ENCODE measurements around the gene LIX1L. TPM values are rescaled to one million over a fixed set of nuclear protein-coding genes. Genes with fewer than 3 reads are reported as not detected.

The LIX1L gene
- total and polyA plus RNA-seq, 2 of the 4 experiments (the other 2 are of a cell fraction), result 14.7 to 28.8 TPM

- Histone ChIP-seq H3K27ac (ENCODE audit: insufficient read depth, low read length) (peak overlapping the region; percentile 85), H4K20me1 (ENCODE audit: insufficient read depth, low read length) (no peaks in the 10 kb centered on the region), H2BK120ac (ENCODE audit: low read depth, low read length) (no peak overlapping the region; the same call in 1 of the 2 replicates), H4K5ac (ENCODE audit: low read depth, low read length) (0 out of 2 replicates have a peak overlapping the region, but pooled peaks have one; percentile 30), H3K4ac (ENCODE audit: low read depth, low read length) (peak overlapping the region; percentile 42), H3K4me1 (ENCODE audit: control insufficient read depth, insufficient read depth, low read length) (peaks cover 8% of the 10 kb centered on the region), H4K8ac (ENCODE audit: low read depth in 2 of 2, low read length in 2 of 2) (peak overlapping the region; percentile 80 to 99; a peak in 2 of 4 replicates), H3K9me1 (ENCODE audit: insufficient read depth, low read length) (peaks cover 6% of the 10 kb centered on the region), H3K9me3 (ENCODE audit: control insufficient read depth, insufficient read depth, low read length) (no peaks in the 10 kb centered on the region), H2BK15ac (ENCODE audit: low read depth, low read length) (no peak overlapping the region; the same call in 2 of the 3 replicates), H3K4me3 (ENCODE audit: insufficient read depth, low read depth, low read length) (peak overlapping the region; percentile 96), H3K4me2 (ENCODE audit: low read depth, low read length) (peak overlapping the region; percentile 92), H2AK5ac (ENCODE audit: low read depth, low read length) (0 out of 2 replicates have a peak overlapping the region, but pooled peaks have one; percentile 42), H3K9ac (ENCODE audit: low read depth, low read length) (peak overlapping the region; percentile 64), H2AFZ (replicated peaks; ENCODE audit: low read length, poor library complexity) (peak overlapping the region; percentile 91), H3K14ac (replicated peaks; ENCODE audit: low read depth, low read length) (peak overlapping the region; percentile 24), H3K79me1 (ENCODE audit: low read depth in 1 of 2, low read length in 2 of 2) (peaks cover 15 to 31% of the 10 kb centered on the region in 2 experiments), H3K27me3 (ENCODE audit: control insufficient read depth, insufficient read depth, low read length) (no peaks in the 10 kb centered on the region), H4K91ac (ENCODE audit: insufficient read depth, low read depth, low read length) (0 out of 2 replicates have a peak overlapping the region, but pooled peaks have one; percentile 32), H2BK20ac (ENCODE audit: low read depth, low read length) (no peak overlapping the region), H2AK9ac (replicated peaks; ENCODE audit: low read depth, low read length, poor library complexity) (peak overlapping the region; percentile 72), H3K18ac (ENCODE audit: low read depth, low read length) (no peak overlapping the region), H3K36me3 (ENCODE audit: control insufficient read depth, insufficient read depth, low read length) (no peaks in the 10 kb centered on the region), H2BK5ac (ENCODE audit: low read depth, low read length, poor library complexity, severe bottlenecking) (peak overlapping the region; percentile 28), H3K23ac (ENCODE audit: low read depth, low read length) (peak overlapping the region; percentile 29; the same call in 1 of the 2 replicates), H3K56ac (ENCODE audit: extremely low read depth, insufficient read depth, low read length) (no peak overlapping the region)
- intact Hi-C loops (cut with micrococcal nuclease) (loop anchor here (2.0 to 5.0 kb wide), 2 partner anchors 26 to 78 kb away; partner anchors contain the start of gene TXNIP), dilution Hi-C loops (cut with HindIII; ENCODE audit: low sequenced_read_pairs, unreplicated experiment) (no loop called here), in situ Hi-C loops (cut with MboI; ENCODE audit: low sequenced_read_pairs) (loop anchor here (5.0 kb wide), 2 partner anchors 48 to 78 kb away; partner anchors contain the start of gene TXNIP)
- DNase-seq, result peak; percentile 53
- WGBS, 2 experiments (ENCODE audit: extremely low coverage in 2 of 2, insufficient read length in 1 of 2), result 6% methylated on average over 17 of the region's 33 CpGs; no CpG with 5 or more reads in 1 of the 2 experiments
- ATAC-seq (ENCODE audit: low read depth), result peak; percentile 27
- BruUV-seq (replicated peaks), result no TSS peak
- CTCF ChIA-PET, result interaction anchor here (0.9 to 2.2 kb wide), 2 partner anchors 27 to 74 kb away, joined by 3 to 12 read pairs; partner anchors contain the start of gene NUDT17
- POLR2A ChIA-PET (ENCODE audit: unreplicated experiment), result interaction anchor here (0.6 to 1.1 kb wide), 4 partner anchors 15 to 44 kb away, joined by 3 to 4 read pairs (median 4); no protein-coding TSS in a partner anchor
- TF ChIP-seq MXI1 (IDR thresholded peaks at IDR 0.05; ENCODE audit: borderline replicate concordance, low read depth, low read length) (peak; percentile 12; the same call in 1 of the 2 replicates), FOS (IDR thresholded peaks at IDR 0.05; ENCODE audit: low read depth, low read length) (no peak)
Measured at GRCh38 chr1:145918992-145919939, 38.6 kb downstream of the LIX1L start.

All from IMR-90 (cell line).